Measurements from ENCODE around the gene SASH1. TPM values are rescaled to one million over a fixed set of nuclear protein-coding genes. Genes with fewer than 3 reads are reported as not detected.

Gene SASH1
- total RNA-seq, 1 experiment from 2014 or later, result 6.6 TPM

DNA sequence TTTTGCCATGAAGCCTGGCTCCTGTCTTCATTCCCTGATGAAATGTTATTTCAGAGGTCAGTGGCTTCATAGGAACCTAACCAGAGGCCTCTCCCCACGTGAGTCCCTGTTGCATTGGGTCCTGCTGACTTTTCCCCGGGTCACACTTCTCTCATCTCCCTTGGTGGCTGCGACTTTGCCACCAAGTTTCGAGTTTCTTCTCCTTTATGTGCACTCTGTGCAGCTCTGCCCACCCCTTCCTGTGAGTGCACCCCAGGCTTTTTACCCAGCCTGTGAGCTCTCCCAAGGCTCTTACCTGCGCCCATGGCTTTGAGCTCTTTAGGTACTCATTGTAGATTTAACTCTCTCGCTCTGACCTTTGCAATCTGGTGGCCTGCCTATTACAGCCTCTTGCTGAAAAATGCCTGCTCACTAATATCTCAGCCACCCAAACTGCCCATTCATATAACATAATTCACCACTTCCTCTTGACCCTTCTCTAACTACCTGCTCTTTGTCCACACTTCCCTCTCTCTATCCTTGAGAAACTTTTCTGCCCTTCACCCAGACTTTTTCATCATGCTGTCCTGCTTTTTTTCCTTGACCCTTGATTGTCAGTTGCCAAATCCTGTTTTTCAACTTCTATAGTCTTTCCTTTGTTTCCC, 105.9 kb downstream of the SASH1 start:
- DNase-seq (ENCODE audit: low read depth, low spot score) (no peak), ATAC-seq (no peak)
- TF ChIP-seq SIN3A (IDR thresholded peaks at IDR 0.05; ENCODE audit: borderline replicate concordance, insufficient read depth, low read depth, low read length) (no peak), TCF7L2 (IDR thresholded peaks at IDR 0.05; ENCODE audit: low read depth, low read length) (no peak), POLR2AphosphoS5 (IDR thresholded peaks at IDR 0.05; ENCODE audit: low read depth, low read length) (no peak)
- TF ChIP-seq, protein P1, sequence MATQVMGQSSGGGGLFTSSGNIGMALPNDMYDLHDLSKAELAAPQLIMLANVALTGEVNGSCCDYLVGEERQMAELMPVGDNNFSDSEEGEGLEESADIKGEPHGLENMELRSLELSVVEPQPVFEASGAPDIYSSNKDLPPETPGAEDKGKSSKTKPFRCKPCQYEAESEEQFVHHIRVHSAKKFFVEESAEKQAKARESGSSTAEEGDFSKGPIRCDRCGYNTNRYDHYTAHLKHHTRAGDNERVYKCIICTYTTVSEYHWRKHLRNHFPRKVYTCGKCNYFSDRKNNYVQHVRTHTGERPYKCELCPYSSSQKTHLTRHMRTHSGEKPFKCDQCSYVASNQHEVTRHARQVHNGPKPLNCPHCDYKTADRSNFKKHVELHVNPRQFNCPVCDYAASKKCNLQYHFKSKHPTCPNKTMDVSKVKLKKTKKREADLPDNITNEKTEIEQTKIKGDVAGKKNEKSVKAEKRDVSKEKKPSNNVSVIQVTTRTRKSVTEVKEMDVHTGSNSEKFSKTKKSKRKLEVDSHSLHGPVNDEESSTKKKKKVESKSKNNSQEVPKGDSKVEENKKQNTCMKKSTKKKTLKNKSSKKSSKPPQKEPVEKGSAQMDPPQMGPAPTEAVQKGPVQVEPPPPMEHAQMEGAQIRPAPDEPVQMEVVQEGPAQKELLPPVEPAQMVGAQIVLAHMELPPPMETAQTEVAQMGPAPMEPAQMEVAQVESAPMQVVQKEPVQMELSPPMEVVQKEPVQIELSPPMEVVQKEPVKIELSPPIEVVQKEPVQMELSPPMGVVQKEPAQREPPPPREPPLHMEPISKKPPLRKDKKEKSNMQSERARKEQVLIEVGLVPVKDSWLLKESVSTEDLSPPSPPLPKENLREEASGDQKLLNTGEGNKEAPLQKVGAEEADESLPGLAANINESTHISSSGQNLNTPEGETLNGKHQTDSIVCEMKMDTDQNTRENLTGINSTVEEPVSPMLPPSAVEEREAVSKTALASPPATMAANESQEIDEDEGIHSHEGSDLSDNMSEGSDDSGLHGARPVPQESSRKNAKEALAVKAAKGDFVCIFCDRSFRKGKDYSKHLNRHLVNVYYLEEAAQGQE (IDR thresholded peaks at IDR 0.05; ENCODE audit: insufficient read depth in 1 of 2, low read depth in 2 of 2, low read length in 1 of 2), result no peak
- TF ChIP-seq, protein P2, sequence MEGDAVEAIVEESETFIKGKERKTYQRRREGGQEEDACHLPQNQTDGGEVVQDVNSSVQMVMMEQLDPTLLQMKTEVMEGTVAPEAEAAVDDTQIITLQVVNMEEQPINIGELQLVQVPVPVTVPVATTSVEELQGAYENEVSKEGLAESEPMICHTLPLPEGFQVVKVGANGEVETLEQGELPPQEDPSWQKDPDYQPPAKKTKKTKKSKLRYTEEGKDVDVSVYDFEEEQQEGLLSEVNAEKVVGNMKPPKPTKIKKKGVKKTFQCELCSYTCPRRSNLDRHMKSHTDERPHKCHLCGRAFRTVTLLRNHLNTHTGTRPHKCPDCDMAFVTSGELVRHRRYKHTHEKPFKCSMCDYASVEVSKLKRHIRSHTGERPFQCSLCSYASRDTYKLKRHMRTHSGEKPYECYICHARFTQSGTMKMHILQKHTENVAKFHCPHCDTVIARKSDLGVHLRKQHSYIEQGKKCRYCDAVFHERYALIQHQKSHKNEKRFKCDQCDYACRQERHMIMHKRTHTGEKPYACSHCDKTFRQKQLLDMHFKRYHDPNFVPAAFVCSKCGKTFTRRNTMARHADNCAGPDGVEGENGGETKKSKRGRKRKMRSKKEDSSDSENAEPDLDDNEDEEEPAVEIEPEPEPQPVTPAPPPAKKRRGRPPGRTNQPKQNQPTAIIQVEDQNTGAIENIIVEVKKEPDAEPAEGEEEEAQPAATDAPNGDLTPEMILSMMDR (IDR thresholded peaks at IDR 0.05), result no peak
- no peaks in the 10 kb centered on the region for H3K4me1 ChIP-seq (ENCODE audit: control insufficient read depth, insufficient read depth, low read length)
- ChIA-PET CTCF (no interaction called here), POLR2A (no interaction called here)
- no peaks in the 10 kb centered on the region for H3K36me3 ChIP-seq (ENCODE audit: control insufficient read depth, insufficient read depth, low read length)
- no peak overlapping the region for H3K4me3 ChIP-seq (ENCODE audit: low read depth in 2 of 2, low read length in 2 of 2)
- H3K9me3 ChIP-seq (ENCODE audit: control insufficient read depth, insufficient read depth, low read depth, low read length), result no peaks in the 10 kb centered on the region
- intact Hi-C loops (cut with micrococcal nuclease; ENCODE audit: unreplicated experiment), result no loop called here
- H3K27ac ChIP-seq (ENCODE audit: low read length), result no peak overlapping the region
- no TSS peak for BruUV-seq (replicated peaks)
- H3K27me3 ChIP-seq (ENCODE audit: control insufficient read depth, insufficient read depth, low read length), result no peaks in the 10 kb centered on the region
- in situ Hi-C loops (cut with HindIII; ENCODE audit: low pct_unique_long_range_greater_than_20kb, low sequenced_read_pairs), result no loop called here

DNA sequence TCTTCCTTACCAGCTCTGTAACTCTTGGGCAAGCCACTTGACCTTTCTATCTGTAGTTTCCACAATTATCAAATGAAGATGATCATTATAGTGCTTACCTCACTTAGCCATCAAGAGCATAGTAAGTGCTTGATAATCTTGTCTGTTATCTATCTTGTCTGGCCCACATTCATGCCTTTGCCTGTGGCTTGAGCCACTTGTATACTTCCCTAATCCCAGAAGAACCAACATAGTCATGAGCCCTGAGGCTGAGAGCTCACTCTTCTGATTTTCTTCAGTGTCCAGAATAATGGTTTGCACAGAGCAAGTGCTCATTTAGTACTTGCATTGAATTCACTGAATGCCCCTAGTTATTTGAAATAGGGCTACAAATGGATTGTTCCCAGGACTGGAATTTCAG, 108.2 kb downstream of the SASH1 start:
- CTCF ChIA-PET, result no interaction called here
- Histone ChIP-seq H3K36me3 (ENCODE audit: control insufficient read depth, insufficient read depth, low read length) (no peaks in the 10 kb centered on the region), H3K27me3 (ENCODE audit: control insufficient read depth, insufficient read depth, low read length) (no peaks in the 10 kb centered on the region), H3K27ac (ENCODE audit: low read length) (no peak overlapping the region), H3K4me3 (ENCODE audit: low read depth in 2 of 2, low read length in 2 of 2) (no peak overlapping the region), H3K9me3 (ENCODE audit: control insufficient read depth, insufficient read depth, low read depth, low read length) (no peaks in the 10 kb centered on the region), H3K4me1 (ENCODE audit: control insufficient read depth, insufficient read depth, low read length) (no peaks in the 10 kb centered on the region)
- ATAC-seq (no peak), DNase-seq (ENCODE audit: low read depth, low spot score) (no peak)
- intact Hi-C loops (cut with micrococcal nuclease; ENCODE audit: unreplicated experiment), result no loop called here
- TF ChIP-seq POLR2AphosphoS5 (IDR thresholded peaks at IDR 0.05; ENCODE audit: low read depth, low read length) (no peak), TCF7L2 (IDR thresholded peaks at IDR 0.05; ENCODE audit: low read depth, low read length) (no peak), SIN3A (IDR thresholded peaks at IDR 0.05; ENCODE audit: borderline replicate concordance, insufficient read depth, low read depth, low read length) (no peak)
- TF ChIP-seq, protein P2 (IDR thresholded peaks at IDR 0.05), result no peak
- TF ChIP-seq, protein P1 (IDR thresholded peaks at IDR 0.05; ENCODE audit: insufficient read depth in 1 of 2, low read depth in 2 of 2, low read length in 1 of 2), result no peak
- no TSS peak for BruUV-seq (replicated peaks)
- POLR2A ChIA-PET, result no interaction called here
- in situ Hi-C loops (cut with HindIII; ENCODE audit: low pct_unique_long_range_greater_than_20kb, low sequenced_read_pairs), result no loop called here
